H1 (cell line): ENCODE measurements around the gene KDM6B. TPM values are rescaled to one million over a fixed set of nuclear protein-coding genes. Genes with fewer than 3 reads are reported as not detected.

Experiments
- BACH1 ChIP-seq: IDR thresholded peaks from 2 replicates; pipeline ENCODE4 v1.6.1; 2012; ENCODE audit warnings: low read length, improper control_type of control experiment
- BCL11A ChIP-seq, 2 experiments: IDR thresholded peaks; one replicate each; pipeline ENCODE4 v1.6.1; 2011; ENCODE audit warnings: low read depth in 2 of 2, low read length in 2 of 2, mild to moderate bottlenecking in 2 of 2
- BRCA1 ChIP-seq: IDR thresholded peaks from 2 replicates; pipeline ENCODE4 v1.6.1; 2012; ENCODE audit warnings: low read depth, low read length, improper control_type of control experiment
- NRF1 ChIP-seq: IDR thresholded peaks from 2 replicates; pipeline ENCODE4 v1.6.1; 2011; ENCODE audit warnings: mild to moderate bottlenecking, low read depth, low read length, improper control_type of control experiment
- POLR2A ChIP-seq, 2 experiments: IDR thresholded peaks; 1 replicate in 1 of 2; 2 replicates in 1 of 2; pipeline ENCODE4 v1.6.1; 2011; ENCODE audit warnings: low read depth in 2 of 2, low read length in 2 of 2, mild to moderate bottlenecking in 2 of 2; ENCODE audit errors: control extremely low read depth in 1 of 2
- POU5F1 ChIP-seq: IDR thresholded peaks from 2 replicates; pipeline ENCODE4 v1.6.1; 2011; ENCODE audit warnings: low read depth, mild to moderate bottlenecking, low read length, moderate library complexity
- RAD21 ChIP-seq, 2 experiments: IDR thresholded peaks in 1 of 2; conservative IDR thresholded peaks in 1 of 2; 2 replicates each; pipeline ENCODE4 v1.6.1; 2011; ENCODE audit warnings: low read depth in 2 of 2, low read length in 2 of 2, improper control_type of control experiment in 1 of 2, inconsistent platforms in 1 of 2, mild to moderate bottlenecking in 1 of 2, moderate library complexity in 1 of 2
- RBBP5 ChIP-seq: IDR thresholded peaks from 2 replicates; pipeline ENCODE4 v1.7.1; 2012; ENCODE audit warnings: low read depth, mild to moderate bottlenecking, inconsistent platforms, low read length, moderate library complexity, borderline replicate concordance
- SIX5 ChIP-seq: IDR thresholded peaks from 2 replicates; pipeline ENCODE4 v1.6.1; 2011; ENCODE audit warnings: mild to moderate bottlenecking, low read depth, low read length
- TEAD4 ChIP-seq: IDR thresholded peaks from 2 replicates; pipeline ENCODE4 v1.6.1; 2012; ENCODE audit warnings: low read depth, low read length, inconsistent platforms, mixed read lengths
- polyA plus RNA-seq, 7 experiments: library from polyadenylated mRNA; depleted of rRNA in 3 of 7; stranded (reverse) in 5 of 7; unstranded in 2 of 7; fragments of >200 nt in 5 of 7; fragments of 200-250 nt in 2 of 7; gene quantifications; 1 replicate in 5 of 7; 2 replicates in 1 of 7; 4 replicates in 1 of 7; pipeline versions ENCODE4 v1.2.1 to v1.2.3, GENCODE V29; 2011 to 2013; ENCODE audit warnings: missing spikeins in 2 of 7, mixed read lengths in 2 of 7
- total RNA-seq: library from RNA; stranded (reverse); fragmentation: NEBNext Ultra II Directional; extraction: Animal tissue kit (Norgen Biotek cat#: 25700); gene quantifications from 2 replicates; pipeline ENCODE4 v1.2.1, GENCODE V29; 2021
- TF ChIP-seq, protein P1 (sequence below): fragments of 300-600 bp; sonication (generic); IDR thresholded peaks from 2 replicates; pipeline ENCODE4 v1.7.1; 2012; ENCODE audit warnings: low read length, moderate library complexity, mild to moderate bottlenecking, inconsistent platforms; ENCODE audit not compliant: insufficient replicate concordance

KDM6B gene
- total and polyA plus RNA-seq, 2 of the 8 experiments (the other 6 are each of a cell fraction or from before 2014, with no cell fraction given): 0.48 to 3.7 TPM

DNA sequence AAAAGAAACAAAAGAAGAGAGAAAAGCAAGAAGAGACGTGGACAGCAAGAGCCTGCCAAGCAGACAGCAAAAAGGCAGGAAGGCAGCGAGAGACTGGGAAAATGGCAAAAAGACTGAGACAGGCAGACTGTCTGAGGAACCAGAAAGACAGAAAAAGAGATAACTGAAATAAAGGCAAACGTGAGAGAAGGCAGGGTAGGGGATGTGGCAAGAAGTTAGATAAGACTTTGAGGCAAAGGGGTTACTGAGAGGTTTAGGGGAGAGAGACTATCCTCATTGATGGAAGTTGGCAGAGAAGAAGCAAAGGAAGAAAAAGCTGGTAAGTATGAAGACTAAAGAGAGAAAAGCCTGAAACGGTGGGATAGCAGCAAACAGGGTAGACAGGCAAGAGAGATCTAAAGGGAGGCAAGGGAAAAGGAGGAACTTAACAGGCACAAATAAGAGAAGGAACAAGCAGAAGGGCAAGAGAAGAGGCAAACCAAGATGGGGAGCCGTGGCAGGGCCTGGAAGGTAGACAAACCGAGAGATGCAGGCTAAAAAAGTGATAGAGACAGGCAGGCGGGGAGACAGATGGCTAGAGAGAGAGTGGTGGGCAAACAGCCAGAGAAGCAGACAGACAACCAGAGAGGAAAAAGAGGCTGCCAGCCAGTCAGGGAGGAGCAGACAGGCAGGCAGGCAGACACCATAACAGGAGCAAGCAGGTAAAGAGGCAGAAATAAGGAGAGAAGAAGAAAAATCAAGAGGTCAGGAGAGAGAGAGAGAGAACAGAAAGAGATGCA is 47.4 kb downstream of the KDM6B start (continued):
- TF ChIP-seq, protein P1, sequence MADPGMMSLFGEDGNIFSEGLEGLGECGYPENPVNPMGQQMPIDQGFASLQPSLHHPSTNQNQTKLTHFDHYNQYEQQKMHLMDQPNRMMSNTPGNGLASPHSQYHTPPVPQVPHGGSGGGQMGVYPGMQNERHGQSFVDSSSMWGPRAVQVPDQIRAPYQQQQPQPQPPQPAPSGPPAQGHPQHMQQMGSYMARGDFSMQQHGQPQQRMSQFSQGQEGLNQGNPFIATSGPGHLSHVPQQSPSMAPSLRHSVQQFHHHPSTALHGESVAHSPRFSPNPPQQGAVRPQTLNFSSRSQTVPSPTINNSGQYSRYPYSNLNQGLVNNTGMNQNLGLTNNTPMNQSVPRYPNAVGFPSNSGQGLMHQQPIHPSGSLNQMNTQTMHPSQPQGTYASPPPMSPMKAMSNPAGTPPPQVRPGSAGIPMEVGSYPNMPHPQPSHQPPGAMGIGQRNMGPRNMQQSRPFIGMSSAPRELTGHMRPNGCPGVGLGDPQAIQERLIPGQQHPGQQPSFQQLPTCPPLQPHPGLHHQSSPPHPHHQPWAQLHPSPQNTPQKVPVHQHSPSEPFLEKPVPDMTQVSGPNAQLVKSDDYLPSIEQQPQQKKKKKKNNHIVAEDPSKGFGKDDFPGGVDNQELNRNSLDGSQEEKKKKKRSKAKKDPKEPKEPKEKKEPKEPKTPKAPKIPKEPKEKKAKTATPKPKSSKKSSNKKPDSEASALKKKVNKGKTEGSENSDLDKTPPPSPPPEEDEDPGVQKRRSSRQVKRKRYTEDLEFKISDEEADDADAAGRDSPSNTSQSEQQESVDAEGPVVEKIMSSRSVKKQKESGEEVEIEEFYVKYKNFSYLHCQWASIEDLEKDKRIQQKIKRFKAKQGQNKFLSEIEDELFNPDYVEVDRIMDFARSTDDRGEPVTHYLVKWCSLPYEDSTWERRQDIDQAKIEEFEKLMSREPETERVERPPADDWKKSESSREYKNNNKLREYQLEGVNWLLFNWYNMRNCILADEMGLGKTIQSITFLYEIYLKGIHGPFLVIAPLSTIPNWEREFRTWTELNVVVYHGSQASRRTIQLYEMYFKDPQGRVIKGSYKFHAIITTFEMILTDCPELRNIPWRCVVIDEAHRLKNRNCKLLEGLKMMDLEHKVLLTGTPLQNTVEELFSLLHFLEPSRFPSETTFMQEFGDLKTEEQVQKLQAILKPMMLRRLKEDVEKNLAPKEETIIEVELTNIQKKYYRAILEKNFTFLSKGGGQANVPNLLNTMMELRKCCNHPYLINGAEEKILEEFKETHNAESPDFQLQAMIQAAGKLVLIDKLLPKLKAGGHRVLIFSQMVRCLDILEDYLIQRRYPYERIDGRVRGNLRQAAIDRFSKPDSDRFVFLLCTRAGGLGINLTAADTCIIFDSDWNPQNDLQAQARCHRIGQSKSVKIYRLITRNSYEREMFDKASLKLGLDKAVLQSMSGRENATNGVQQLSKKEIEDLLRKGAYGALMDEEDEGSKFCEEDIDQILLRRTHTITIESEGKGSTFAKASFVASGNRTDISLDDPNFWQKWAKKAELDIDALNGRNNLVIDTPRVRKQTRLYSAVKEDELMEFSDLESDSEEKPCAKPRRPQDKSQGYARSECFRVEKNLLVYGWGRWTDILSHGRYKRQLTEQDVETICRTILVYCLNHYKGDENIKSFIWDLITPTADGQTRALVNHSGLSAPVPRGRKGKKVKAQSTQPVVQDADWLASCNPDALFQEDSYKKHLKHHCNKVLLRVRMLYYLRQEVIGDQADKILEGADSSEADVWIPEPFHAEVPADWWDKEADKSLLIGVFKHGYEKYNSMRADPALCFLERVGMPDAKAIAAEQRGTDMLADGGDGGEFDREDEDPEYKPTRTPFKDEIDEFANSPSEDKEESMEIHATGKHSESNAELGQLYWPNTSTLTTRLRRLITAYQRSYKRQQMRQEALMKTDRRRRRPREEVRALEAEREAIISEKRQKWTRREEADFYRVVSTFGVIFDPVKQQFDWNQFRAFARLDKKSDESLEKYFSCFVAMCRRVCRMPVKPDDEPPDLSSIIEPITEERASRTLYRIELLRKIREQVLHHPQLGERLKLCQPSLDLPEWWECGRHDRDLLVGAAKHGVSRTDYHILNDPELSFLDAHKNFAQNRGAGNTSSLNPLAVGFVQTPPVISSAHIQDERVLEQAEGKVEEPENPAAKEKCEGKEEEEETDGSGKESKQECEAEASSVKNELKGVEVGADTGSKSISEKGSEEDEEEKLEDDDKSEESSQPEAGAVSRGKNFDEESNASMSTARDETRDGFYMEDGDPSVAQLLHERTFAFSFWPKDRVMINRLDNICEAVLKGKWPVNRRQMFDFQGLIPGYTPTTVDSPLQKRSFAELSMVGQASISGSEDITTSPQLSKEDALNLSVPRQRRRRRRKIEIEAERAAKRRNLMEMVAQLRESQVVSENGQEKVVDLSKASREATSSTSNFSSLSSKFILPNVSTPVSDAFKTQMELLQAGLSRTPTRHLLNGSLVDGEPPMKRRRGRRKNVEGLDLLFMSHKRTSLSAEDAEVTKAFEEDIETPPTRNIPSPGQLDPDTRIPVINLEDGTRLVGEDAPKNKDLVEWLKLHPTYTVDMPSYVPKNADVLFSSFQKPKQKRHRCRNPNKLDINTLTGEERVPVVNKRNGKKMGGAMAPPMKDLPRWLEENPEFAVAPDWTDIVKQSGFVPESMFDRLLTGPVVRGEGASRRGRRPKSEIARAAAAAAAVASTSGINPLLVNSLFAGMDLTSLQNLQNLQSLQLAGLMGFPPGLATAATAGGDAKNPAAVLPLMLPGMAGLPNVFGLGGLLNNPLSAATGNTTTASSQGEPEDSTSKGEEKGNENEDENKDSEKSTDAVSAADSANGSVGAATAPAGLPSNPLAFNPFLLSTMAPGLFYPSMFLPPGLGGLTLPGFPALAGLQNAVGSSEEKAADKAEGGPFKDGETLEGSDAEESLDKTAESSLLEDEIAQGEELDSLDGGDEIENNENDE: no peak
- TF ChIP-seq BACH1: no peak
- TF ChIP-seq SIX5: no peak
- no peak for TF ChIP-seq RBBP5
- TF ChIP-seq POU5F1: no peak
- no peak for TF ChIP-seq RAD21 (IDR thresholded peaks at IDR 0.05 in 1 of 2, conservative IDR thresholded peaks at IDR 0.05 in 1 of 2; ENCODE audit: low read depth in 2 of 2, low read length in 2 of 2)
- TF ChIP-seq TEAD4: no peak
- TF ChIP-seq NRF1: no peak
- no peak for TF ChIP-seq BRCA1
- no peak for TF ChIP-seq BCL11A (IDR thresholded peaks at IDR 0.05; ENCODE audit: low read depth in 2 of 2, low read length in 2 of 2)
- no peak for TF ChIP-seq POLR2A (IDR thresholded peaks at IDR 0.05; ENCODE audit: control extremely low read depth in 1 of 2, low read depth in 2 of 2, low read length in 2 of 2)
